GM12878 (cell line): ENCODE results near the gene GRIN2A. TPM values are rescaled to one million over a fixed set of nuclear protein-coding genes. Genes with fewer than 3 reads are reported as not detected.
A peak's percentile ranks its signal among the peaks of the same experiment; 100 is the strongest.

Experiments used
- ATAC-seq: fragments of 200-7000 bp; cut with Tn5 transposase; 3 replicates; pipeline ENCODE4 v1.9.1; 2020; ENCODE audit warnings: mild to moderate bottlenecking, moderate library complexity
- BruUV-seq: library from RNA; stranded (reverse); fragments of 400-500 nt; replicated peaks from 2 replicates; lab custom pipeline; 2021; lab: Mats Ljungman, UMichigan
- CTCF ChIA-PET: fragments of 300-600 bp; sonication (Branson Sonifier 250); formaldehyde crosslinking; extraction: SDS; loops from one replicate; lab custom pipeline; 2021; ENCODE audit warnings: inconsistent platforms; lab: Yijun Ruan, JAX
- POLR2A ChIA-PET: fragments of 350-600 bp; formaldehyde crosslinking; extraction: SDS; loops from one replicate; lab custom pipeline; 2021; ENCODE audit warnings: inconsistent platforms; lab: Charles Lee
- RAD21 ChIA-PET: fragments of 300-600 bp; sonication (Branson Sonifier 250); formaldehyde crosslinking; loops from one replicate; lab custom pipeline; 2023; ENCODE audit warnings: antibody characterized with exemption; ENCODE audit not compliant: unreplicated experiment; lab: Charles Lee
- SMC1A ChIA-PET: fragments of 300-600 bp; sonication (Branson Sonifier 250); formaldehyde crosslinking; loops from one replicate; lab custom pipeline; 2023; ENCODE audit not compliant: unreplicated experiment, uncharacterized antibody; lab: Charles Lee
- DNase-seq: peaks from one replicate; pipeline ENCODE4 v3.0.0-alpha.2; 2011; ENCODE audit warnings: low read depth, low spot score
- FAIRE-seq: peaks from 3 replicates; lab custom pipeline; 2011; peaks lifted over from hg19 to GRCh38; lab: Jason Lieb, UNC
- H2AFZ ChIP-seq: 2 replicates; pipeline ENCODE4 v1.6.0; 2011; ENCODE audit warnings: low read depth, low read length, control low read depth; ENCODE audit not compliant: control insufficient read depth
- H3K27ac ChIP-seq: 2 replicates; pipeline ENCODE4 v1.5.1; 2011; ENCODE audit warnings: control low read depth; ENCODE audit not compliant: control insufficient read depth, insufficient read depth
- H3K27me3 ChIP-seq, 2 experiments: replicated peaks in 1 of 2; 2 replicates each; pipeline versions ENCODE4 v1.6.0 to v1.6.1; 2011; ENCODE audit warnings: low read length in 1 of 2; ENCODE audit not compliant: control insufficient read depth in 2 of 2, insufficient read depth in 2 of 2
- H3K36me3 ChIP-seq, 2 experiments: 2 replicates each; pipeline ENCODE4 v1.5.1; 2011; ENCODE audit warnings: low read length in 1 of 2; ENCODE audit not compliant: control insufficient read depth in 2 of 2, insufficient read depth in 2 of 2
- H3K4me1 ChIP-seq: 2 replicates; pipeline ENCODE4 v1.6.1; 2011; ENCODE audit warnings: mild to moderate bottlenecking, low read length, moderate library complexity, mixed read lengths; ENCODE audit not compliant: control insufficient read depth, insufficient read depth
- H3K4me2 ChIP-seq: 2 replicates; pipeline ENCODE4 v1.6.0; 2011; ENCODE audit warnings: control low read depth; ENCODE audit not compliant: control insufficient read depth, insufficient read depth
- H3K4me3 ChIP-seq: fragments of 200-600 bp; sonication (generic); 2 replicates; pipeline ENCODE4 v1.5.1; 2016
- H3K79me2 ChIP-seq: 2 replicates; pipeline ENCODE4 v1.6.0; 2011; ENCODE audit warnings: low read length; ENCODE audit not compliant: control insufficient read depth, insufficient read depth
- H3K9ac ChIP-seq: 2 replicates; pipeline ENCODE4 v1.8.0; 2011; ENCODE audit warnings: low read length, control low read depth, mixed read lengths; ENCODE audit not compliant: control insufficient read depth, insufficient read depth
- H3K9me3 ChIP-seq: replicated peaks from 3 replicates; pipeline ENCODE4 v1.5.1; 2011; ENCODE audit warnings: mild to moderate bottlenecking, low read length; ENCODE audit not compliant: control insufficient read depth, insufficient read depth
- H4K20me1 ChIP-seq: 2 replicates; pipeline ENCODE4 v1.6.0; 2011; ENCODE audit not compliant: control insufficient read depth, insufficient read depth
- BRCA1 ChIP-seq: IDR thresholded peaks from 2 replicates; pipeline ENCODE4 v1.6.1; 2011; ENCODE audit warnings: low read depth, low read length, improper control_type of control experiment
- HDAC2 ChIP-seq: fragments of 200-600 bp; sonication (generic); IDR thresholded peaks from 2 replicates; pipeline ENCODE4 v1.6.1; 2017
- JUND ChIP-seq: IDR thresholded peaks from 2 replicates; pipeline ENCODE4 v1.6.1; 2012; ENCODE audit warnings: low read depth, mild to moderate bottlenecking, low read length, improper control_type of control experiment, moderate library complexity
- PAX5 ChIP-seq: IDR thresholded peaks from 2 replicates; pipeline ENCODE4 v1.6.1; 2011; ENCODE audit warnings: low read depth, low read length, borderline replicate concordance
- RELB ChIP-seq: fragments of 450-650 bp; IDR thresholded peaks from 2 replicates; pipeline ENCODE4 v1.6.1; 2017; ENCODE audit warnings: low read depth, mild to moderate bottlenecking, moderate library complexity
- SREBF2 ChIP-seq: IDR thresholded peaks from 2 replicates; pipeline ENCODE4 v1.6.1; 2012; ENCODE audit warnings: mild to moderate bottlenecking, low read length
- WGBS: methylation state at CpG from one replicate; pipeline ENCODE4 v1.1.6; 2016; ENCODE audit warnings: low lambda C conversion rate; ENCODE audit not compliant: insufficient replicate concordance, insufficient coverage; ENCODE audit errors: missing lambda C conversion rate; 5-methylcytosine and 5-hydroxymethylcytosine counted together
- in situ Hi-C: fragments of 300-500 bp; cut with MboI; formaldehyde crosslinking; loops from 9 replicates; pipeline ENCODE4 v1.14.3; 2018; ENCODE audit warnings: mixed read lengths
- intact Hi-C: fragments of 100-400 bp; cut with micrococcal nuclease; formaldehyde crosslinking; loops from one replicate; pipeline ENCODE4 v1.14.2; 2022; ENCODE audit not compliant: unreplicated experiment
- polyA plus RNA-seq, 11 experiments: library from polyadenylated mRNA; depleted of rRNA in 4 of 11; unstranded in 6 of 11; stranded (reverse) in 5 of 11; fragments of >200 nt; fragmentation: Nextera tagmentation in 4 of 11; fragmentation: Illumina TruSeq in 1 of 11; extraction: Ambion mirVana in 4 of 11; extraction: Trizol in 1 of 11; gene quantifications; 1 replicate in 1 of 11; 2 replicates in 10 of 11; pipeline versions ENCODE4 v1.2.1 to v1.2.3, GENCODE V29; 2011 to 2016; ENCODE audit warnings: inconsistent platforms in 2 of 11, missing spikeins in 2 of 11, low read depth in 1 of 11
- total RNA-seq, 4 experiments: library from RNA; depleted of rRNA in 3 of 4; stranded (reverse); fragments of >200 nt in 3 of 4; fragmentation: Illumina TruSeq in 1 of 4; extraction: Trizol in 1 of 4; gene quantifications; 2 replicates each; pipeline versions ENCODE4 v1.2.1 to v1.2.3, GENCODE V29; 2013 to 2021

Gene GRIN2A
- total and polyA plus RNA-seq, 10 of the 15 experiments (the other 5 are each of a cell fraction or from before 2014, with no cell fraction given): 2.4 to 13.3 (median 7.3) TPM

GRCh38 chr16:9860876-9861275, 321.4 kb downstream of the GRIN2A start:
- ChIA-PET CTCF (interaction anchor here (1.6 kb wide), 1 partner anchor 16 kb away, joined by 3 read pairs; no protein-coding TSS in a partner anchor), RAD21 (no interaction called here), POLR2A (no interaction called here), SMC1A (interaction anchor here (0.6 to 1.0 kb wide), 2 partner anchors 37 to 50 kb away, joined by 3 to 4 read pairs; no protein-coding TSS in a partner anchor)
- FAIRE-seq: no peak
- 50% methylated on average over 2 of the region's 2 CpGs for WGBS
- BruUV-seq: no TSS peak
- H3K27me3 ChIP-seq: no peaks in the 10 kb centered on the region
- H3K4me1 ChIP-seq: no peaks in the 10 kb centered on the region
- H2AFZ ChIP-seq: no peak overlapping the region
- TF ChIP-seq HDAC2: no peak
- no peak for TF ChIP-seq RELB
- TF ChIP-seq BRCA1: no peak
- TF ChIP-seq SREBF2: no peak
- TF ChIP-seq PAX5: no peak
- no peak for TF ChIP-seq JUND
- H3K79me2 ChIP-seq: no peaks in the 10 kb centered on the region
- ATAC-seq: peak; percentile 36; the same call in 2 of the 3 replicates
- H3K4me2 ChIP-seq: no peak overlapping the region
- H3K9me3 ChIP-seq: no peaks in the 10 kb centered on the region
- H3K27ac ChIP-seq: no peak overlapping the region
- no peaks in the 10 kb centered on the region for H4K20me1 ChIP-seq
- H3K9ac ChIP-seq: no peak overlapping the region
- intact Hi-C loops (no loop called here), in situ Hi-C loops (no loop called here)
- no peak overlapping the region for H3K4me3 ChIP-seq
- H3K36me3 ChIP-seq: no peaks in the 10 kb centered on the region
- no peak for DNase-seq
